Adrenal gland (tissue), 5 donors: ENCODE measurements around the gene FCN1.

Source experiments
- CTCF ChIP-seq, 6 experiments: fragments of 450-650 bp in 4 of 6; fragments of 200-600 bp in 2 of 6; sonication (generic) in 1 of 6; IDR thresholded peaks; 1 replicate in 5 of 6; 2 replicates in 1 of 6; pipeline versions ENCODE4 v1.5.1 to v1.8.0; 2016 to 2021; ENCODE audit warnings: antibody characterized with exemption in 6 of 6, mild to moderate bottlenecking in 2 of 6, moderate library complexity in 1 of 6
- POLR2A ChIP-seq, 2 donors: fragments of 450-650 bp; IDR thresholded peaks; one replicate each; pipeline ENCODE4 v1.6.1; 2017; ENCODE audit warnings: antibody characterized with exemption in 2 of 2, mild to moderate bottlenecking in 2 of 2, moderate library complexity in 1 of 2
- donor health status: DM: no; HTN: no; CAD: no.

DNA sequence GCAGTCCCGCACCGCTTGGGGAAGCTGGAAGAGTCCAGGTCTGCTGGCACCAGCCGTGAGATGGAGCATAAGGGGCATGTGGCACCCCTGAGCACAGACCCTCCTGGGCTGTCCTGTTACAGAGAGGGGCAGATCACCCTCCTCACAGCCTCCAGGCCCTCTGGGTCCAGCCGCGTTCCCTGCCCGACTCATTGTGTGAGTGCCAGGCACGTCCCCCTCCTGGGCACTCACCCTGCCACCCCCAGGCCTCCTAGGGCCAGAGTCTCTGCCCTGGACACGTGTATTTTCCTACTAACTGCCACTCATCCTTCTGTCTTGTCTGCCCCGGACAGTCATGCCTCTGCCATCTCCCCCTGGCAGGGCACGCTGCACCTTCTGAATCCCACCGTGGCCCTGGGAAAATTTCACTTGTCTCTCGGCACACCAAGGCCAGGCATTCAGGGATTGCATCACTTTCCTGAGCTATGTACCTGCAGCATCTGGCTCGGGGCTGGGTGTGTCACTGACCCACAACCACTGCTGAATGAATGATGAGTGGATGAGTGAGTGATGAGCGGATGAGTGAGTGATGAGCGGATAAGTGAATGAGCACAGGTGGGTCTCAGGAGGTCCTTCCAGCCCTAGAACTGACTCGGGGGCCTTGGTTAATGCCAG, 21.5 kb upstream of the FCN1 start:
- TF ChIP-seq CTCF (IDR thresholded peaks at IDR 0.05) = no peak
- no peak for TF ChIP-seq POLR2A (IDR thresholded peaks at IDR 0.05)
